DMS 273 (cell line): Measurements from ENCODE around the gene FH.
A peak's percentile ranks its signal among the peaks of the same experiment; 100 is the strongest.

Source experiments
- DNase-seq: peaks from one replicate; lab custom pipeline; 2025; ENCODE audit not compliant: unreplicated experiment; lab: John Stamatoyannopoulos, UW

FH gene

DNA sequence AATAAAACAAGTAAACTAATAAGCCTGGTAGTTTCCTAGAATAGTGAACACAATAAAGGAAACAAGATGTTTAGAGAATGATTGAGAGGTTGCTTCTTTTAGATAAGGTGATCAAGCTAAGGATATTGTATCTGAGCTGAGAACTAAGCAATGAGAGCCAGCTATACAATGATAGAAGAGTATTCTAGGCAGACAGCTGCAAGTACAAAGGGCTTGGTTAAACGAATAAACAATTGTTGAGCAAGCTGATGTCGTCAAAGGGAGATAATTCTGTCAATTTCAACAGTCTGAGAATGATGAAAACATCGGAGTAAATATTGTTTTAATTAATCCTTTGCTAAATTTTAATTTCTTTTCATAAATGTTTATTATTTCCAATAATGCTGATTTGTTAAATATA, 5.5 kb upstream of the FH start:
- no peak for DNase-seq

DNA sequence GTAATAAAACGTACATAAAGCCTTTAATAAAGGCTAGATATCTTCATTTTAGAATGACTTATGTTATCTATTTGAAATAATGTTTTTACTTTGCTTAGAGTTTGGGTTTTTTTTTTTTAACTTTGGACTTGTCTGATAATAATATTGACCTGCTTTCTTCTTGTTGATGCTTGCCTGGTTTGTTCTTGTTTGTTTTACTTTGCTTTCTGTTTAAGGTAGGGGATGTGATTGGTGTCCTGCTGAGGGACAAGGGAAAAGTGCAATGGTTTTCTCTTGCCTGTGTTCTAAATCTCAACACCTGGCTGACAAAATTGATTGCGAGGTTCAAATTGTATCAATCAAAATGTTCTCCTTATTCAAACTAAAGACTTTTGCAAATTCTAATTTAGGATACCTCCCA, 2.2 kb upstream of the FH start:
- DNase-seq = no peak

DNA sequence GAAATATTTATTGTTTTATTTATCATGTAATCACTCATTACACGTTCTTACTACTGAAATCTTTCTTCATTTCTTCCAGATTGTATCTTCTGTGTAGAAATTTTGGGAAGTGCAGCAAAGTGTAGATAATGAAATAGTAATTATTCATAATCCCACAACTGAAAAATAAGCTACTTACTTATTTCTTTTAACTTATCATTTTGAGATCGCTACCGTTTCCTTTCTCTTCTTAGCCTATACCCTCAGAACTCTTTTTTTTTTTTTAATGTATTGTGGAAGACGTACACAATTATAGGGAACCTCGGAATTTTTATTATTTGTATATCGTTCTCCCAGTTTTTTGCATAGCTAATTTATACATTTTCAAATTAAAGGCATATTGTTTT, 518 bp upstream of the FH start:
- no peak for DNase-seq

DNA sequence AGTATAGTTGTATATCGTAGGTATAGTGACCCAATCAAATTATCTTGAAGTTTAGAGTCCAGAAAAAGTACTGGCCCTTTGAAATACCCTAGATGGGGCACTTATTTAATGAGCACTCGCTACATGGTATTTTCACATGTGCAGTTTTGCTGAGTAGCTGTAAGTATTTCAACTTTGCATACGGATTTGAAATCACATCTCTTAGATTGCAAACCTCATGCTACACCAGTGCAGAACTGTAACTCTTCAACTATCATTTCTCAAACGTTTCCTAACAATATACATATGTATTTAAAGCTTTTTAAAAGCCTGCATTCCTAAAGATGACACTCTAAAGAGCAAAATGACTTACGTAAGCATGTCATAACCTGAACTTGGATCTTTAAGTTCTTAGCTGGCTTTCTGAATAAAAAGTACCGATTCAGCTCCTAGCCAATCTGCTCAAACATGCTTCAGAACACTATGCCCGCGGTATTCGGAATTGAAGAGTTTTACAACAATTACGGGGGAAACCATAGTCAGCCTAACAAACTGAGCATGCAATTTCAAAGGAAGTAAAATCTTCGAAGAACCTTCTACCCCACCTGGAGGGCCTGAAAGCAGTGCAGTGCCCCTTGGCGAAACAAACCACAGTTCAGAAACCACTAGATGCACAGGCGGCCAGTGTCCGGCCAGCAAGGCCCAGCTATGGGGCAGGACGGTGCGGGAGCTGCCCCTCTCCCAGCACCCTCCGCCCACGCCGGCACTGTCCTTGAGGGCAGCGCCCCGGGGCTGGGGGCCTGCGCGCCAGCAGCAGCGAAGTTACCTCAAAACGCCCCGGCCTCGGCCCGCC, 863 bp downstream of the FH start:
- DNase-seq = peak; percentile 52

DNA sequence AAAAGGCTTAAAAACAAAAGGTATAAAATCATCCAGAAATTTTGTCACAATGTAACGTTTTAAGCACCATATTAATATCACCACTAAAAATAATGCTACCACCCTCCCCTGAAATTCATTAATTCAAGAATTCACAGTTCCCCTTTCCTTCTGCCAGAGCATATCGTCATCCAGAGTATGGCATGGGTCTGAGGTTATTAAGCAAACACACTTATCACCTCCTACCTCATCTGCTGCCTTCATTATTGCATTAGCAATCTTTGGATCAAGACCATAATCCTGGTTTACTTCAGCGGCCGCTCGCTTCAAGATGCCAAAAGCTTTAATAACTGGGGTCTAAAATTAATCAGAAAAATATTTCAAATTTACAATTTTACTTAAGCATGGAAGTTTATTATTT, 6.2 kb downstream of the FH start:
- peak; percentile 90 for DNase-seq

DNA sequence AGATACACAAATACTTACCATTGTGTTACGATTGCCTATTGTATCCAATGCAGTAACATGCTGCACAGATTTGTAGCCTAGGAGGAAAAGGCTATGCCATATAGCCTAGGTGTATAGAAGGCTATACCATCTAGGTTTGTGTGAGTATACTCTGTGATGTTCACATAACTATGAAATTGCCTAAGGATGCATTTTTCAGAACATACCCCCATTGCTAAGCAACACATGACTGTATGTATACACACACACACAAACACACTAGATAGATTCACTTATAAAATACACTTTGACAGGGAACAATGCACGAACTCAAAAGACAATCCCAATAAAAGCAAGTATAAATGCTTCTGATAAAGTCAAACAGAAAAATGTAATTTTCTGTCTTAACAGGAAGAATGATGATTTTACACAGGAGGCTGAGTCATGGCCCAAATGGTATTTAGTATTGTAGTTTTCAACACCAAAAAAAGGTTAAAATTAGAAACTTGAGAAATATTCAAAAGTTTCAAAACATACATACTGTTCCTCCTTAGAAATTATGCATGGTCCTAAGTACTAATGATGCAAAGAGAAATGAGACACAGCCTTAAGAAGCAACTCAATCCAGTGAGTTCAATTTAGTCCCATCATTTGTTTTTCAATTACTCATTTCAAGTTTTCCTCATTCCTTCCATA, 12.2 kb downstream of the FH start:
- no peak for DNase-seq

DNA sequence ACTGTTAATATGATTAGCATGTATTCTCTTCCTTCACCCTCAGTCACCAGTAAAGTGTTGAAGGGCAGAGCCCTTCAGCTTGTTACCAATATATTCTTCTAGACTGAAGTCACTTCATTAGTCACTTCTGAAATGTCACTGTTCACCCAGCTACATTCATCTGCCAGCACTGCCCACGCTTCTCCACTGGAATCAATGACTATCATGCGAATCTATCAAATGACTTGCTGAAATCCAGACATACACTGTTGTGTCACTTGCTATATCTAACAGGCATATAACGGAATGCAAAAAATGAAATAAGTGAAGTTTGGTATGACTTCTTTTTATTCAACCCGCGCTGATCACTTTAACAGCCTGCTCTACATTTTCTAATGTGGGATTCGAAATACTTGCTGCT, 16.1 kb downstream of the FH start:
- no peak for DNase-seq

DNA sequence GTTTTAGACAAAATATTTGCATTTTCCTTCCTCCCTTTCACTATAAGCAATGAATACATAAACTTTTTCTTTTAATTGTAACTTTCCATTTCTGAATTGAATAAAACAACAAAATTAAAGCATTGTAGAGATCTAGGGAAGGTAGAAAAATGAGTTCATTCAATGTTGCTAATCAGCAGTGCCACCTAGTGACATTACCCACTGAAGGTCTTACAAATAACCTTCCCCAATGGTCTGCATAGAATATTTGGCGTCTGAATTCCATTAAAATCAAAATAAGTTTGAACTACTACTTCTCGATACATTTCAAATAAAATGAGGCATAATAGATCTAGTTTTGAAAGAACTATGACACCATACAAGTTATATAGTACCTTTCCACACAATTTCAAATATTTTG, 19.6 kb downstream of the FH start:
- DNase-seq = peak; percentile 37

DNA sequence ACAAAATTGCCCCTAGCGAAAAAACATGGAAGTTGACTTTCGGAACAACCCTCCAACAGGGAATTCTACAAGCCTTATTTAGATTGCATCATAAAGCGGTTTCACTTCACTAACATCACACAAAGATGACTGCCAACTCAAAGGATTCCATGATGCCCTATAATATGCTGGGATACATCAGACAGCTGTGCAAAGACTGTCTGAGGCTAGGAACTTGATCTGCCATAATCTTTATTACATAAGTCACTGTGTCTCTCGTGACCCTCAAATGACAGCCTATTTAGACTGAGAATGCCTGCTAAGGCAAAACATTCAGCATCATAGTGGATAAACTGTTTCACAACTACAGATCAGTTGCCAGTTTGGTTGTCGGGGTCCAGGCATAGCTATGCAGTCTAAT, 23.8 kb downstream of the FH start:
- DNase-seq = no peak

DNA sequence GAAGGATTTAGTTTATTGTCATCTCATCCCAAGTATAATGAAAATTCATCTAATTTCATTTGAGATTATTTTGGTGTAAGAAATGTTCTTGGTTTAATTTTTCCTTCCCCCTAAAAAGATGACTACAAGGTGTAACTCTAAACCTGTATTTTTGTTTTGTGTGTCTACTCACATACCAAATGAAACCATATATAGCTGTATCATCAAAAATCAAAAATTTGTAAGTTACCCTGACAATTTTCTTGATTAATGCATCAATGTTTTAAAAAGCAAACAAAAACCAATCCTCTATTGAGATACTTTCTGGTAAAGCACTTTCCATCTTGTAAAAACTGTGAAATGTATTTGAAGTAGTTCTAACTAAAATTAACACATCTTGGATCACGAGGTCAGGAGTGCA, 30.8 kb downstream of the FH start:
- no peak for DNase-seq

DNA sequence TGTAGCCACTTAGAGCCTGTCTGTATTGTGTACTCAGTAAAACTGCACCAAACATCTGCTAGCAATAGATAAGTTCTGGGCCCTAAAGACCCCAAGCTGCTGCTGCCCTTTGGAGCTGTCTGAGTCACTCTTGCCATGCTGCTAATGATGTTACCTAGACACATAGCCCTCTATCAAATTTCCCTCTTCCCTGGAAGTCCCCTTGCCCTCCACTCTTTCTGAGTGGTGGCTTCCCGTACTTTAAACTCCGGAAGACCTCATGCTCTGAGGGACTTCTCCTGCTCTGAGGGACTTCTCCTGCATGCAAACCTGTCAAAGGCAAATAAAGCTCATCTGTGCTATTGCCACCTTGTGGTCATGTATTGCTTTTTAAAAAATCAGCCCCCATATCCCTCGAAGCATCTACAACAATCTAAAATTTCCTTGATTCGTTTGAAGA, 34.0 kb downstream of the FH start:
- DNase-seq = peak; percentile 63

DNA sequence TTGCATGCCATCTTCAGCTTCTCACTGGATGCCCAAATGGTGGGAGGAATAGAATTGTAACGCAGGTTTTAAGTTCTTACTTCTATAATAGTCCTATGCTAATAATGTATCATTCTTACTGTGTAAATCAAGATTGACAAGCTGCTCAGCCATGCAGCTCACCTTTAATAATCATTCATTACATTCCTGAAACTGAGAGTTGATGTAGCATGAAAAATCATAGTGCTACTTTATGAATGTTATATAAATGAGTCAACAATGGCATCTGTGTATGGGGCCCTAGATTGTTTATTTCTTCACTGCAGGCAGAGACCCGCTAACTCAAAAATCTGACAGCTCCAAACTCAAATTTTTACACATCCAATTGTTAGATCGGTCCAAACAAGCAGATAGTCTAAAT, 34.4 kb downstream of the FH start:
- no peak for DNase-seq

DNA sequence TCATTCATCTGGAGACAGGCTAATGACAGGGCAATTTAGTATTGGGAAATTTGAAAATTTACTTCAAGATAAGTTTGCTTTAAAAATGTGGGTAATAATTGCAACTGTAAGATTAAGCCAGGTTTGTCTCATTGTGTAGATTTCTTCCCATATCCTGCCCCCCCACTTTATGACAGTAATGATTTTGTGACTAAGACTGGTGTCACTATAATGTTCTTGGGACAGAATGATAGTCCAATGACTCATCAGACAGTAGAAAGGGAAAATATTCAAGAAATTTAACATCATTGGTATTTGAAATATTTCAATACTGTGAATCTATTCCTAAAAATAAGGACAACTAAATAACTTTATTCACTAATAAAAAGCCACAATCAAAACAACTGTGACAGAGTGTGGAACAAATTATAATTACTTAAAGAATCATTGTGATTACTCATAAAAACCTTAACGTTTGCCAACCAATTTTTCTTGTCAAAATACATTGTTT, 36.7 kb downstream of the FH start:
- no peak for DNase-seq

DNA sequence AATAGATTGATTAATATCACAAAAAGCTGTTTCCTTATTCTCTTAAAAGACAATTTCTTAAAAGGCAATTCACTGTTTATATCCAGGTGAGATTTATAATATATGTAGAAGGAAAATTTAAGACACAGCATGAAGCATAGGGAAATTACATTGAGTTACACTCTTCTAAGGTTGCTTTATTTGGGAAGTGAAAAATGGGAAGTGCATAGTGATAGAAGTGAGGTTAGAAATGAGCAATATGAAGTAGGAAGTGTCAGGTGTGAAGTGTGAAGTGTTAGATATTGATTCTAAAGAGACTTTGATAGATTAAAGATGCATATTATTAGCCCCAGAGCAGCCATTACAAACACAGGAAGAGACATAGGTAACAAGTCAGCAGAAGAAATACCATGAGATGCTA, 40.3 kb downstream of the FH start:
- DNase-seq = no peak

DNA sequence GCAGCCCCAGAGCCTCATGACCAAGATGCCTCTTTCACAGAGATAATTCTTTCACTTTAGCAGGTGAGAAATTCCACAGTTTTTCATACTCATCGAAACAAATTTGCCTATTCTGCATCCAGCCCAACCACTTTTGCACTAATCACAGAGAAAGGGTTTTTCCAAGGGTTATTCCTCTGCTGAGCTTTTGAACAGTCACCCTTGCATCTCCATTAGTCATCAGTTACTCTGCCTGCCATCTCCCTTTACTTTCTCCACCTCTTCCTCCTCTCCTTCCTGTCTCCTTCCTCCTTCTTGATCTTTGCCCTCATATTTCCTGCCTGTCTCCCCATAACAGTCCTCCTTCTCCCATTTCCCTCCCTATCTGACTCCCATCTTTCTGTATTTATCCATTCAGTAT, 43.9 kb downstream of the FH start:
- DNase-seq = no peak

DNA sequence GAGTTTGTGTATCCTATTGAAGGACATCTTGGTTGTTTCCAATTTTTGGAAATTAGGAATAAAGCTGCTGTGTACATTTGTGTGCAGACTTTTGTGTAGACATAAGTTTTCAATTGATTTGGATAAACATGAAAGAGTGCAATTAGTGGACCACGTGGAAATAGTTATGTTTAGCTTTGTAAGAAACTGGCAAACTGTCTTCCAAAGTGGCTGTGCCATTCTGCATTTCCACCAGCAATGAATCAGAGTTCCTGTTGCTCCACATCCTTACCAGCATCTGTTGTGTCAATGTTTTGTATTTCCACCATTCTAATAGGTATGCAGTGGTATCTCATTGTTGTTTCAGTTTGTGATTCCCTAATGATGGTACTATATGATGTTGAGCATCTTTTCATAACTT, 46.5 kb downstream of the FH start:
- DNase-seq = no peak

DNA sequence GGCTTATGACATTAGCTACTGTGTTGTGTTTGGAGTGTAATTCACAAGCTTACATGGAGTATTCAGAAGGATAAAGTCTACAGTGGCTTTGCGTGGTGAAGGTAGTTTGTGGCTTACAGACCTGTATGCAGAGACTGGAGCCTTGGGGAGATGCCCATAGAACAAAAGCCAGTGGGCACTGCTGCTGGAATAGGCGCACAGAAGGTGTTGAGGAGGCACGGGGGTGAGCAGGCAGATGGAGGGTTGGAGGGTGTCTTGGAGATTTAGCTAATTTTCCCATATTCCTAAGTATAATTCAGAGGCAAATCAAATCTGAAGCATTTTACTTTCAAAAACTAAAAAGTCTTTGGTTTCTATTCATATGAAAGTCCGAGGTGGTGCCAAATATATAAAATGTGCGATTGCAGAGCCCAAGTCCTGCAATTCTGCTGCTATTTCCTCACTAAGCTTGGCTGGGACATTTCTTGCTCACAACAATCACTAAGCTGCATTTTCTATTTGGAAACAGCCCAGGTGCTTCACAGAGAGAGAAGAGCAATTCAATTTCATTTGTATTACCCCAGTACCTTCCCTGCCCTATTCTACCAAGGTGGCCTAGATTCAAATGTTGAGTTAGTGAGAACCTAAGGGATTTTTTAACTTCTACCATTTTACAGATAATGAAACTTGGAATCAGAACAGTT, 48.5 kb downstream of the FH start:
- no peak for DNase-seq

DNA sequence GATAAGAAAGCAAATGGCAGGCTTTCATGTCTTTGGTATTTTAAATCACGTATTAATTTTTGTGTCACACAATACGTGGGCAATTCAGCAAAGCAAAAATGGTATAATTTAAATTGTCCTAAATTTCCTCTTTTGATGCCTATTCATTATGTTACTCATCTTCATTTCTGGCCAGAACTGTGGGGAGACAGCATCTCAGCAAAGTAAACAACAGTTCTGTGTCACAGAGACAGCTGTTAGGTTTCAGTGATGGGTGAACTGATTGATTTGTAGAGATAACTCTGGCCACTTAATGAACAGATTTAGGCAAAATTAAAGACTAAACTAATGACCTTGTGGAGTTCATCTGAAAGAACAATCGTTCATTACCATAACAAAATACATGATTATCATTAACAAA, 49.2 kb downstream of the FH start:
- DNase-seq = no peak

DNA sequence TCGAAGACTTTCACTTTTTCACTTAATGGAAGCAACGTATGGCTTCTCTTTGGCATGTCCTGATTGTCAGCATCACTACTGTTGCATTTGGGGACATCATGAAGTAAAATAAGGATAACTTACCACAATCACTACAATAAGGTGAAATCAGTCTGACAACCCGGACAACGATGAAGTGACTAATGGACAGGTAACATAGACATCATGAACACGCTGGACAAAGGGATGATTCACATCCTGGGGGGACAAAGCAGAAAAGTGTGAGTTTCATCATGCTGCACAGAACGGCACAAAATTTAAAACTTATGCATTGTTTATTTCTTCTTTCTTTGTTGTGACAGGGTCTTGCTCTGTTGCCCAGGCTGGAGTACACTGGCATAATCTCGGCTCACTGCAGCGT, 53.9 kb downstream of the FH start:
- no peak for DNase-seq

DNA sequence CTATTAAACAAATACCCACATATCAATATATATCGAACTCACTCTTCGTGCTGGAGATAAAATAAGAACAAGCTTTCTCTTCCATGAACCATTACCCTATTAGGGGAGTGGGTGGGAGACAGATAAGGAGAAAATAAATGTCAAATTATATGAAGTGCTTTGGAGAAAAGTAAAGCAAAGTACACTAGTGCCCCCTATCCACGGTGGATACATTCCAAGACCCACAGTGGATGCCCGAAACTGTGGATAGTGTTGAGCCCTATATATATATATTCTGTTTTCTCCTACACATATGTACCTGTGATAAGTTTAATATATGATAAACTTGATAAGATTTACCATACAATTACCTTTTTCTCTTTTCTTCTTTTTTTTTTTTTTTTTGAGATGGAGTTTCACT, 54.6 kb downstream of the FH start:
- peak; percentile 19 for DNase-seq

DNA sequence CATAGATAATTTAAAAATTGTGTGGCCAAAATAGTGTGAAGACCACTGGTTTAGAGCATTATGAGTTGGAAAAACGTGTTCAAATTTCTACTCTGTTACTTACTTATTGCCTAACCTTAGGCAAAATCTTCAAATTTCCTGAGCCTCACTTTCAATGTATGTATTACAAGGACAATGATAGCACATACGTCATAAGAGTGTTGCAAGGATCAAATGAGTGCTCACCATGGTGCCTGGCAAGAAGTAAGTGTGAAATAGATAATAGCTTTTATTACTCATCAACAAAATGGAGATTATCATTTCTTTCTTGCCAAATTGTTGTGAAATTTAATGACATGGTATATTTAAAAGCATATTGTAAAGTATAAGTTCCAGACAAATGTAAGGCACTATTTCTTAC, 57.2 kb downstream of the FH start:
- no peak for DNase-seq
